HG02973 (cell line): ENCODE data around the gene XRCC5.
"Not testable (repeated sequence)": the region's sequence is repeated elsewhere in the genome, so short reads cannot be mapped to it uniquely, and the experiment has no call there.

Experiments
- ATAC-seq: cut with Tn5 transposase; IDR thresholded peaks from one replicate; pipeline ENCODE4 v1.9.1; 2021; ENCODE audit warnings: moderate library complexity; ENCODE audit not compliant: unreplicated experiment

The XRCC5 gene

DNA sequence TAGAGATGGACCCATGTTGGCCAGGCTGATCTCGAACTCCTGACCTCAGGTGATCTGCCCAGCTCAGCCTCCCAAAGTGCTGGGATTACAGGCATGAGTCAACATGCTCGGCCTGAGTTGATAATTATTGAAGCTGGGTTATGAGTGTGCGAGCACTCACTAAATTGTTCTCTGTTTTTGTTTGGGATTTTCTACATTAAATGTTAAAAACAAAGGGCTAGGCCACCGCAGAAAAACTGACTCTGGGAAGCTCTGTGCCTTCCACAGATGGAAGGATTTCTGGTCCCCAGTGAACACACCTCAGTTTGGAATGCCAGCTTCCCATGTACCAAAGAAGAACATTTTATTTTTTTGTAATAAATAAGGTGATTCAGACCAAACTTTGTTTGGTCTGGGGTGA lies 83.0 kb downstream of the XRCC5 start:
- no peak for ATAC-seq

DNA sequence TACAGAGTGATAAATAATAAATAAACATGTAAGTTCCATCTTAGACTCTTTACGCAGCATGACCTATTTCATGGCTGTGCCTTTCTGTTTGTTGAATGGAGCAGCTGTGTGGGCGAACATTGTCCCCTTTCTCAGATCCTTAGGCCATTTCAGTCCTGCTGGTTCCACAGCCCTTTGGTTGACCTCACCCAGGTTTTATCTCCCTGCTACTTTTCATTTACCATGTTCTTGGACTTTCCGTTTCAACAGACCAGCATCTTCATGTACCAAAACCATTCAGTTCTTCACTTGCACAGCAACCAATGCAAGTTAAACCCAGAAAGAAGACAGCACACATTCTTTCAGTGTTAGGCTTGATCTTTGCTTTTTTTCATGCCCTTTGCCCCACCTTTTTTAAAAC lies 83.8 kb downstream of the XRCC5 start:
- no peak for ATAC-seq

DNA sequence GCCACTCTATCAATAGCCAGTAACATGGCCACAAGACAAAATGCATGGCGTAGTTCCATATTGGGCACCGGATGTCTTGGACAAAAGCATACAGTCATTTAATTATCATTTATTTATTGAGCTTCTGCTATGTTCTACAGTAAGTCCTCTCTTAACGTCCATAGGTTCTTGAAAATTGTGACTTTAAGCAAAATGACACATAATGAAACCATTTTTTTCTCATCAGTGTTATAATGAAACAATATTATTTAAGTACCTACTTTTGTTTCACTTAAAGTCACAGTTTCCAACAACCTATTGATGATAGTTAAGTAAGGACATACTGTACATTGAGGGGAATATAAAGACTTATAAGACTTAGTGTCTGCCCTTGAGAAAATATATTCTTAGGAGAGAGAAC lies 84.9 kb downstream of the XRCC5 start:
- ATAC-seq, result no peak

DNA sequence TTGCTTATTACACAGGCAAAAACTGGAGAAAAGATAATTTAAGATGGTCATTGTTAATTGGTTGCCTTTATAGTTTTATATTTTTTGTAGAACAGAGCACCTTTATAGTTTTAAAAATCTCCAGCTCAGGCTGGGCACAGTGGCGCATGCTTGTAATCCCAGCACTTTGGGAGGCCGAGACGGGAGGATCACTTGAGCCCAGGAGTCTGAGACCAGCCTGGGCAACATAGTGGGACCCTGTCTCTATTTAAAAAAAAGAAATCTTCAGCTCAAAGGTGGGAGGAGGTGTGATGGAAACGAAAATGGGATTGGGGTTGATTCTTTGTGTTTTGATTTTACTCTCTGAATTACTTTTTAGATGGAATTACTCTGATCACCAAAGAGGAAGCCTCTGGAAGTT lies 85.4 kb downstream of the XRCC5 start:
- no peak for ATAC-seq

DNA sequence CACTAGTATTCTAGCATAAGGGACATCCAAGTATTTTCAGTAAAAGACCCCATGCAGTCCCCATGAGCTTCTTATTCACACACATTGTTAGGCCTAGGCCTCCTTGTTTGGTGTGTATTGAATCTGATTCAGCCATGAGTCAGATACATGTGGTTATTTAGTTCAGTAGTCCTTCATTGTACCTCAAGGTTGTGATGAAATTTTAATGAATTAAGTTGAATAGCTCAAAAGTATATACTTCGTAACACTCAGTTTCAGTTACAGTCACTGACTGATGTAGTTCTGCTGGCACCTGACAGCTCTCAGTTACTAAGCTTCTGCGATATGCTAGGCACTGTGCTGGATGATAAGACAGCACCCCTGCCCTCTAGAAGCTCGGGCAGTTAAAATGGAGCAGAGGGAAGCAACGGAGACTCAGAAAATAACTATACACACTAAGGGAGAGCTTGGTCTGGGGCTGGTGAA lies 86.4 kb downstream of the XRCC5 start:
- no peak for ATAC-seq

DNA sequence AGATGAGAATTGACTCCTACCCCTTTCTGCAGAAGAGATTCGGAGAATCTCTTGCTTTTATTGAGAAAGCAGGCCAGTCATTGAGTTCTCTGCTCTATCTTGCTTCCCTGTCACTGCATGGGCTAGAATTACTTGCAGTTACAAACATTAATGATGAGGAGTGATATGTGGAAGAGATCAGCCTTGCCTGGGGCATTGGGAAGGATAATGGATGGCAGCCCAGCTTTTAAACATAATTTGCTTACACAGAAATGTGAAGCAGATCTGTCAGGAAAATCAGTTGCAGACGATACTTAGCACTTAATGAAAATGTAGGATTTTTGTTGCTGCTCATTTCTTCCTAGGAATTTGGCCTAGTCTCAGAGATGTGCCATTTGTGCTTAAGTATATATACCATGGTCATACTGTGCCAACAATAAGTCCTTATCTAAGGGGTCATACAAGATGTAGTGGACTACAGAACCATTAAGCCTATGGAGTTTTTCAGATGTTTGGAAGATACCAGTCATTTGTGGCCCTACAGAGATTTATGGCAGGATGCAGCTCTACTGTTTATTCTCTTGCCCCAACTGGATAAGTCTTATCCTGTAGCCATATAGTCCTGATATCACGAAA lies 92.7 kb downstream of the XRCC5 start:
- no peak for ATAC-seq

DNA sequence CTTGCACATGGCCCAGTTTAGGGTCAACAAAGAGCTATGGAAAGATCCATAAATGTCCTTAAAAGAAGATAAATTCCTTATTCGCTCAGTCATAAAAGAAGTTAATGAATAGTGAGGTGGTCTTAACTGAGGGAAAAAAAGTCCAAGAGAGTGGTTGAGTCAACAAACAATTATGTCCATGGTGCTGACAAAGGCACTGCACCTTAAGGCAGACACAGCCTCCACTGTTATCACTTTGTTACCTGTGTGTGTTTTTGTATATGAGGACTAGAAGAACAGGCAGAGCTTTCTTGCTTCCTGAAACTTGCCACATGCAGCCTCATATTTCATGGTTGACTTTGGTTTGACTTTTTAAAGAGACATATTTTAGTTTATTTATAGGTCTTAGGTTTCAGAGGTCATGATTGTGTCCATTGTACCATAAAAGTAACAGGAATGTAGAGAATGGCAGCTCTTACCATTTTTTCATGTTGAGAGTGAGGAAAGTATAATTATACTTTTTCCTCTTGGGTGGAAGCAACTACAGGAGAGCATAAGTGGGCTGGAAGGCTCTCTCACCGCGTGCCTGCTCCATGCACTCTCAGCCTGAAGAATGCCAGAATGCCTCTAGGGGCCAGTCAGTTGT lies 93.6 kb downstream of the XRCC5 start:
- no peak for ATAC-seq

DNA sequence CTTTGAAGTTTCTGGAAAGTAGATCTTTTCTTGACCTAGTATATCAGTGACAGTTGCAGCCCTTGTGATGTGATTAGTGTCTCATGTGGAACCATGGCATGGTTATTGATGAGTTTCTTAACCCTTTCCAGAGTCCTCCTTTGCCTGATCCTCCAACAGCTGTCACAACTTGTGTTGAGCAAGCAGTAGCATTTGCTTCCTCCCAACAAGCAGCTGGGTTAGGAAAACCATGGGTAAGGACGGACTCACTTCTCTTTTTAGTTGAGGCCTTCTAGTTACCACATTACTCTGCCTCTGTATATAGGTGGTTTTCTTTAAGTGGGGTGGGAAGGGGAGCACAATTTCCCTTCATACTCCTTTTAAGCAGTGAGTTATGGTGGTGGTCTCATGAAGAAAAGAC lies 96.3 kb downstream of the XRCC5 start:
- peak; percentile 16 for ATAC-seq

DNA sequence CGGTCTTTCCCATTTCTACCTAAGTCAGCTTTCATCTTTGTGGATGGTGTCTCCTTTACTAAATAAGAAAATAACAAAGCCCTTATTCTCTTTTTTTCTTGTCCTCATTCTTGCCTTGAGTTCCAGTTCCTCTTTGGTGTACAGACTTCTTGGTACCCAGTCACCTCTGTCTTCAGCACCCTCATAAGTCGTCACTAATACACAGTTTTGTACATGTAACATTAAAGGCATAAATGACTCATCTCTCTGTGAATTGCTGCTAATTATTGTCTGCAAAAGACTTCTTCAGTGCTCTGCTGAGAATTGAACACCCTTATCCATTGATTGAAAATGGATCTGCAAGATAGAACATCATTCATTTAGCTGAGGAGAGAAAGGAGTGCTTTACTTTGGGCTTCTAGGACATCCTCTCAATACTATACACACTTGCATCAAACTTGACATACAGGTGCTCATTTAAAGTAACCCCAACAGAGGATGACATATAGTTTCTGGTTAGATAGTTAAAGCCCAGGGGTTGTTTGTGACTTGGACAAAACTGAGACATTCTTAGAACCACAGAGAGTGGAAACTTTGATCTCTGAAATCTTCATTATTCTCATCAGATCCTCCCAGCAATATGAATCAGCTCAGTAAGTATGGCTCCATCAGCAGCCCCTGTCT lies 97.0 kb downstream of the XRCC5 start:
- ATAC-seq, result peak; percentile 73

DNA sequence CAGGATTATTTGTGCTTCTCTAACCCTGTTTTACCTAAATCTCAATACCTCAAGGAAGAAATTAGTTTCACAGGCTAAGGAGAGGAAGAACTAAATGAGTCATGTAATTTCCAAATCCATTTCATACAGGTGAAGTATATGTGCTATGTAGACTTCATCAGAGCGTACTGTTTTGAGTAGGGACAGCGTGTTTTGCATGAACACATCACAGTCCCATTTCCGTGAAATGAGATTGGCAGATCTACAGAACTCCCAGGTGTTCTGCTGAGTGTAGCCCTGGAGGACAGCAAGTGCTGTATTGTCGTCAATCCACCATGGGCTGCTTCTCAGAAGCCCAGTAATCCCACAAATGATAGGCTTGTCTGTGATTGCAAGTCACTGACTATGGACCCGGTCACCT lies 97.7 kb downstream of the XRCC5 start:
- no peak for ATAC-seq

DNA sequence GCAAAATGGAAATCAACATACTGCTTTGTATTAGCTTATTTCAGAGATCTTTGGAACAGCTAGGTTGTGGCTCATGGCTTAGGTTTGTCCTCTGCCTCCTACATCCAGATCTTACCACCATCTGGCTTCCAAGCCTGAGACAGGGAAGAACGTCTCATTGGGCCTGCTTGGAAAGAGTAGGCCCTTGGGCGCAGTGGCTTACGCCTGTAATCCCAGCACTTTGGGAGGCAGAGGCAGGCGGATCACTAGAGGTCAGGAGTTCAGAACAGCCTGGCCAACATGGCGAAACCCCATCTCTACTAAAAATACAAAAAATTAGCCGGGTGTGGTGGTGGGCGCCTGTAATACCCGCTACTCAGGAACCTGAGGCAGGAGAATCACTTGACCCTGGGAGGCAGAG lies 99.5 kb downstream of the XRCC5 start:
- ATAC-seq, result not testable (repeated sequence)

DNA sequence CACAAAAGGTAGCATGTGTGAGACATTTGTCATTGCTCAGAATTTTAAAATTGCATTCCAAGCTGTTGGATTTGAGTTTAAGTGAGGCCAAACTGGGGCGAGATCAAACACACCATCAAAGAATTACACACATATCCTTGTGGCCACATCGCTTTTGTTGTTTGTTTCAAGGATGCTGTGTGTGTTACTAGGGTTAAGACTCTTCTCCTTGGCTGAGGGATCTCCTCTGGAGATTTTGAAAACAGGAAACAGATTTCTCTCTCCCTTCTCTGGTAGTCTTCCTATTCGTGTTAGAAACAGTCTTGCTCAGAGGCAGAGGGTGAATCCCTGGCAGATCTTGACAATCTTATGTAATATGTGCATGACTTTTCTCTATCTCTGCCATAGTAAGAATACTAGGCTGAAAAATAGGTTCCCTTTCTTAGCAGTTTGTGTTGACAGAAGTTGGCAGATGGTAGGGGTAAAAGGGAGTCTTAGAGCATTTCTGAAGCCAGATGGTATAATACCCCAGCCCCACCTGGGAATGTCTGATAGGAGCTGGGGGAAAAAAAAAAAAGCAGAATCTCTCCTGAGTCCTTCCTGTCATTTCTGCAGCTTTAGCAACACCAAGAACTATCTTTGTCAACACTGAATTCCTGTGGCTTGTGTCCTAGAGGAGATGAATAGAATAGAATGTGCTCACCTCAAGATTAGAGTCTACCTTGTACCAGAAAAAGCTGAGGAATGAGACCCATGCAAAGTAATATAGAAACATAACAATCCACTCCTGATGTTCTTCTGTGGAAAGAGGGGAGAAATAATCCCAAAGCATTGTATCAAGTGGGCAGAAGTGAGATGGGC lies 101.8 kb downstream of the XRCC5 start:
- ATAC-seq, result no peak

DNA sequence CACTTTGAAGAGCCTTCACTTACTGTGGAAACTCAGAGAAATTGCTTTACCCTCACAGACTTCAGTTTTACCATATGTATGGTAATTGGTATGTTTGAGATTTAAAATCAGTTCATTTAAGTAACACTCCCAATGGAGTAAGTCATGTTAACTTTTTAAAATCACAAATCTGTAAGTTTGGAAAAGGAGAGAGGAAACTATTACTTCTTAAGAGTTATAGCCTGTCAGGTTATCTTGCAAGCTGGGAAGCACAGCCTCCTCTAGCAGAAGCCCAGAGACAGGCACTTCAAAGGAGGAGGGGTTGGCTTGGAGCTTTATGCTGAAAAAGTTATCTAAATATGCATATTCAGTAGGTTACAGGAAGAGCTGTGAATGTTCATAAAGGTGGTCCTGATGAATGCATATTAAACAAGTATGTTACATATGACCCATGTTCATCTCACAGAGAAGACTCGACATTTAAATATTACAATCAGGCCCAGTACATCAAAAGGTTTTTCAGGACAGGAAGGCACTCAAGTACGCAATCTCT lies 102.5 kb downstream of the XRCC5 start:
- no peak for ATAC-seq

DNA sequence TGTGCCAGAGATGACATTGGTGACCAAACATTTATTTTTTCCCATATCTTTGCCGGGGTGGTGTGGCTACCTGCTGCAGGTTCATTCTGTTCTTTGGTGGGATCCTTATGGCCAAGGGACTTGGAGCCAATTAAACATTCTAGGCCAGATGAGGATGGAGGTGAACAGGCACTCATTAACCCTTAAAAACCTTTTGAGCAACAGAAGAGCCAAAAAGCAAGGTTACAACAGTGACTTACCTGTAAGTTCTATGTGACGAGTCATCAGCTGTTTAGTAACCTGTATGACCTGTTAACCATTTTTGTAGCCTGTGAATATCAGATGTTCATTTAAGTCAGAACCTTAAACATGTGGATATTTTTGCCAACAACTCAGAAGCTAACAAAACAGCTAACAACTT lies 105.6 kb downstream of the XRCC5 start:
- ATAC-seq, result no peak

DNA sequence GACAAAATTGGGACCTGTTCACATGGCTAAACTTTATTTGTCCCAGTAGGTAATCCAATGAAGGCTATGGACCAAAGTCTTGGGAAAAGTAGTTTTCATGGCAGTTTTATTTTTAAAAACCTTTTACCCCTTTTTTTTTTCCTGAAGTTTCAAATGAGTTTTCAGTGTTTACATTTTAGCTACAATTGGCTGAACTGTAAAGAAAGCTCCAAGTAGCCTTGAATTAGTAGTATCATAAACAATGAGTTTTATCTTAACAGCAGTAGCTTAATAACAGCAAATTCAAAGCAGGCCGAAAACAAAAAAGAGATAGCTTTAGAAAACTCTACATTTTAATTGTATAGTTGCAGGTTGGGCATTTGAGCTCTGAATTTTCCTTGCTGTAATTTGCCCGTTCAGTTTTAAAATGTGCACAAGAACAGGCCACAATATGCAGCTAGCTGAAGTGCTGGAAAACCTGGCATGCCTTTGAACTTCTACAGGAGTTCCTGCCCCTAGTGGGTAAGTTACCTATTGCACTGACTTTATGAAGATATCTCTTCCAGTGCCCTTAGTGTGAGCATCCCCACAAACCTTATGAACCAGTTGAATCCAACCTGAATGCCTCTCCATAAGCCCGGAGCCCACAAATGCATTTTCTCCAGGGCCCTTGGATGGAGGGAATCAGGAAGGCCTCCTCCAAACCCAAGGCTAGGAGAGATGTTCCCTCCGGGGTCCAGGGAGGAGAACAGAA lies 106.7 kb downstream of the XRCC5 start:
- ATAC-seq, result no peak

DNA sequence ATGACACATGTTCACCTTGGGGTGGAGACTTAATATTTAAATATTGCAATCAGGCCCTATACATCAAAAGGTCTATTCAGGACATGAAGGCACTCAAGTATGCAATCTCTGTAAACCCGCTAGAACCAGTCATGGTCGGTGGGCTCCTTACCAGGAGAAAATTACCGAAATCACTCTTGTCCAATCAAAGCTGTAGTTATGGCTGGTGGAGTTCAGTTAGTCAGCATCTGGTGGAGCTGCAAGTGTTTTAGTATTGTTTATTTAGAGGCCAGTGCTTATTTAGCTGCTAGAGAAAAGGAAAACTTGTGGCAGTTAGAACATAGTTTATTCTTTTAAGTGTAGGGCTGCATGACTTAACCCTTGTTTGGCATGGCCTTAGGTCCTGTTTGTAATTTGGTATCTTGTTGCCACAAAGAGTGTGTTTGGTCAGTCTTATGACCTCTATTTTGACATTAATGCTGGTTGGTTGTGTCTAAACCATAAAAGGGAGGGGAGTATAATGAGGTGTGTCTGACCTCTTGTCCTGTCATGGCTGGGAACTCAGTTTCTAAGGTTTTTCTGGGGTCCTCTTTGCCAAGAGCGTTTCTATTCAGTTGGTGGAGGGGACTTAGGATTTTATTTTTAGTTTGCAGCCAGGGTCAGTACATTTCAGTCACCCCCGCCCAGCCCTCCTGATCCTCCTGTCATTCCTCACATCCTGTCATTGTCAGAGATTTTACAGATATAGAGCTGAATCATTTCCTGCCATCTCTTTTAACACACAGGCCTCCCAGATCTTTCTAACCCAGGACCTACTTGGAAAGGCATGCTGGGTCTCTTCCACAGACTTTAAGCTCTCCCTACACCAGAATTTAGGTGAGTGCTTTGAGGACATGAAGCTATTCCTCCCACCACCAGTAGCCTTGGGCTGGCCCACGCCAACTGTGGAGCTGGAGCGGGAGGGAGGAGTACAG lies 108.1 kb downstream of the XRCC5 start:
- ATAC-seq, result no peak

DNA sequence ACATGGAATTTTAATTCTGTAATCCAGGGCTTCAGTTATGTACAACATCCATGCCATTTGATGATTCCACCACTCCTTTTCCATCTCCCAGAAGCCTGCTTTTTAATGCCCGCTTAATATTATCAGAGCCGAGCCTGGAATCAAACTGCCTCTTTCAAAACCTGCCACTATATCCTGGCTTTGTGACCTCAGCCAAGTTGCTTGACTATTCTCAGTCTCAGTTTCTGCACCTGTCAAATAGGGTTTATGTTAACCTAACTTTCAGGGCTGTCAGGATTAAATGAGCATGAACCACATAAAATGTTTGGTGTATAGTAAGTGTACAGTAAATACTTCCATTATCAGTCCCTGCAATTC lies 108.7 kb downstream of the XRCC5 start:
- ATAC-seq, result no peak

DNA sequence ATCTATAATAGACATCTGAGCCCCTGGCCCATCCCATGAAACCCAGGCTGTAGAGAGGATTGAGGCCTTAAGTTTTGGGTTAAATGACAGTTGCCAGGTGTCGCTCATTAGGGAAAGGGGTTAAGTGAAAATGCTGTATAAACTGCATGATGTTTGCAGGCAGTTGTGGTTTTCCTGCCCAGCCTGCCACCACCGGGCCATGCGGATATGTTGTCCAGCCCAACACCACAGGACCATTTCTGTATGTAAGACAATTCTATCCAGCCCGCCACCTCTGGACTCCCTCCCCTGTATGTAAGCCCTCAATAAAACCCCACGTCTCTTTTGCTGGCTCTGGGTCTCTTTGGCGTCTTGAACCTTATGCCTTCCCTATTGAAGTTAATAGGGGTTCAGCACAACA lies 110.7 kb downstream of the XRCC5 start:
- ATAC-seq, result no peak

DNA sequence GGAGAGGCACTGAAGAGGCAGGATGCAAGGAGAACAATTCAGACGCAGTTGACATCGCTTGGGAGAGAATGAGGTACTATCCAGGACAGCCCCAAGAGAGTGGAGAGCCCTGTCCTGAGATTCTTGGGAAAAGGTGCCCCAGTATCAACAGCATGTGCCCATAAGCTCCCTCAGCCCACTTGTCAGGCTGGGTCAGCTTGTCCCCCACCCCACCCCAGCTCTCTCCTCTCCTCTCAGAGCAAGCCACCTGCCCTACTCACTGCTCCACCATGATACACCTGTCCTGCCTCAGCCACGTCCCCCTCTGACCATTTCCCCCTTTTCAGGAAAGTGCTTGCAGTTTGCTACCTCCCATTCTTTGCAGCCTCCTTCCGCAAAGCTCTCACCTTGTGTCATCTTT lies 111.8 kb downstream of the XRCC5 start:
- no peak for ATAC-seq

DNA sequence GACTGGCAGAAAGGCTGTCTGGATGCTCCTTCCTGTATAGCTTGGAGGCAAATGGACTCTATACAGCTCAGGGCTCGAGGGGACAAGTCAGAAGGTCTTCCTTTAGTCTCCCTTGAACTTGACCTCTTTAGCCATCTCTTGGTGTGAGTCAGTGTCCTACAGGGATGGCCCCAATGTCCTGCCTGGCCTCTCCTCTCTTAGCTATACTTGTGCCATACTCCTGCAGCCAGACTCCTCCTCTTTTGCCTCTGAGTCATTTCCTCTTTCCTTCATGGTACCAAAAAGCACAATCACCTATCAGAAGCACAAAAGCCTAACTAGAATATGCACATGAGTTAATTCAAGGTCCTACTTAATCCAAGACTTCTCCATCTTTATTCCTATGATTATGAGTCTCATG lies 112.7 kb downstream of the XRCC5 start:
- ATAC-seq, result no peak
